GM18861 (cell line): ENCODE measurements around the gene THSD7B.

Experiments used
- ATAC-seq: cut with Tn5 transposase; IDR thresholded peaks from one replicate; pipeline ENCODE4 v1.9.1; 2021; ENCODE audit not compliant: unreplicated experiment

THSD7B gene

DNA sequence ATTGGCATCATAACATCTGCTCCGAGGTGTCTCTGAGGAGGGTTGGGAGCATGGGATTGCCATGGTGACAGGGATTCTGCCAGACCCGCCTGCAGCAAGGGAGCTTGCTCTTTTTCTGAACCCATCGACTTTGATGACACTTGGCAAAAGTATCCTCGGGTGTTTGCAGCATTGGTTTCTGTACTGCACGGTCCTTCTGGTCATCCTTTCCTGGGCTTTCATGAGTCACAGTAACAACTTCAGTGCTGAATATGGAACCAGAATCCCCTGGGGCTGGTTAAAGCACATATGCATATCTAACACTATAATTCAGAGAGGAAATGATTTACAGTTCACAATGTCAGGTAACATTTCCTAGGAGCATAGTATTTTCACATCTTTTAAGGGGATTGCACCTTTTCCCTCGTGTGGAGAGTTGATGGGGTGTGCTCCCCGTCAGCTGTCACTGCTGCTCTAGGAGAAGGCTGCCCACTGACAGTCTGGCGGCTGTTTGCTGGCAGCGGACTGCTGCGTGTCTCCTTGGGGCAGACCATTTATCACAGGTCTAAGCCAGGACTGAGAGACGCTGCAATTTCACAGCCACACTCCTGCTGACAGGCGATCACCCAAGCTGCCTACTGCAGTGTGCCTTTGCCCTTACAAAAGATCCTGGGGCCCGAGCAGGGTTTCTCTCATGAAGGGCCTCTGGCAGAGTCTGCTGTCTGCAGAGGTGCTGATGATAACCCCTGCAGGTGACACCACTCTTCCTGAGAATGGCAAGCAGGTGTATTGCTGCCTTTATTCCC is 425.3 kb downstream of the THSD7B start:
- no peak for ATAC-seq

GRCh38 chr2:137192366-137193310 is 427.3 kb downstream of the THSD7B start:
- ATAC-seq, result no peak

- ATAC-seq, result no peak
These were observed 428.1 kb downstream of the THSD7B start for GRCh38 chr2:137193401-137193800.

- ATAC-seq, result no peak
These were observed 428.8 kb downstream of the THSD7B start for GRCh38 chr2:137194111-137194510.

DNA sequence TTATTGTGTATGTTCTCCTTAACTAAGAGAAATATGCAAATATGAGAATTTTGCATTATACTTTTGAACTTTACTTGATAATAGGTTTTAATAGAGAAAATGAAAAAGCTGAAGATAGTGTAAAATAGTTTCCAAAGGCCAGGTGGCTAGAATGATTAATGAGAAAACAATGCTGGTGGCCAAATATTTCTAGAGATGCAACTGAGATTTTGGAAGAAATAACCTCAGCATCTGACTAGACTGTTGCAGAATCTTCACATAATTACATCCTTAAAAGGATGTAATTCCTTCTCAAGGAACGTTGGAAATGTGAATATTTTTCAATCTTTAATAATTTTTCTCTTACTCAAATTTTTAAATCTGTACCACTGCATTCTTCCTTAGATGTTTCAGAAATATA is 434.4 kb downstream of the THSD7B start:
- no peak for ATAC-seq

- no peak for ATAC-seq
These were observed 437.0 kb downstream of the THSD7B start for GRCh38 chr2:137202318-137202717.

DNA sequence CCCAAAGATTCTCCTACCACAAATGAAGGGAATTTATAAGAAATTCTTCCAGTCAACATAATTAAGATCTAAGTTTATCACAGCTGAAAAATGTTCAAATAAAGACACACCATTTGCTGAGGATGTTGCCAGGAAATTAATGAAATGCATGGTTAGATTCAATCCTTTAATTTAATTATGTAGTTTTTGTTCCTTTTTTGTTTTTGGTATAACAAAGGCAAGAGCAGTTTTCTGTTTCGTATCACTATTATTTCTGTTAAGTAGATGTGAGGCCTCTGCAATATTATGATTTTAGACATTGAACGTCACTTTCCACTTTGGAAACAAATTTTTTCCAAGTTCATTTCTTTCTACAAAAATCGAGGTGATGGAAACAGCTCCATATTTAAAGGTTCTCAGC is 440.0 kb downstream of the THSD7B start:
- ATAC-seq, result no peak

- ATAC-seq, result no peak
These were observed 440.7 kb downstream of the THSD7B start for GRCh38 chr2:137206069-137206468.

GRCh38 chr2:137207030-137207429 is 441.7 kb downstream of the THSD7B start:
- ATAC-seq, result no peak

GRCh38 chr2:137208431-137208891 is 443.1 kb downstream of the THSD7B start:
- ATAC-seq, result no peak

GRCh38 chr2:137210039-137210438 is 444.7 kb downstream of the THSD7B start:
- ATAC-seq, result no peak

DNA sequence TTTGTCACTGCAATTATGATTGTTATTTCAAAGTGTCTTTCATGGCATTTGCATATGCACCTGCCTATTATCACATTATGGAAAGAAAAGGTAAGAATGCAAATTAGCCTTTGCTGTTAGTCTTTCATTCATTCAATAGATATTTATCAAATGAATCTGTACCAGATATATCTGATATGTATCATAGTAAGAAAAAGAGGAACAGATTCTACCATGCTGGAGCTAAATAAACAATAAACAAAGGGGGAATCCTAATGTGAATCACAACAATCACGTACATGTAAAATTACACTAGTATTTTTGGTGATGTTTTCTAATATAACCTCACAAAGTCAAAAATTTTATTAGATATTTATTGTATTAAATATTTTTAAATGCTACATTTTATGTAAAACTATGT is 446.4 kb downstream of the THSD7B start:
- ATAC-seq, result no peak

DNA sequence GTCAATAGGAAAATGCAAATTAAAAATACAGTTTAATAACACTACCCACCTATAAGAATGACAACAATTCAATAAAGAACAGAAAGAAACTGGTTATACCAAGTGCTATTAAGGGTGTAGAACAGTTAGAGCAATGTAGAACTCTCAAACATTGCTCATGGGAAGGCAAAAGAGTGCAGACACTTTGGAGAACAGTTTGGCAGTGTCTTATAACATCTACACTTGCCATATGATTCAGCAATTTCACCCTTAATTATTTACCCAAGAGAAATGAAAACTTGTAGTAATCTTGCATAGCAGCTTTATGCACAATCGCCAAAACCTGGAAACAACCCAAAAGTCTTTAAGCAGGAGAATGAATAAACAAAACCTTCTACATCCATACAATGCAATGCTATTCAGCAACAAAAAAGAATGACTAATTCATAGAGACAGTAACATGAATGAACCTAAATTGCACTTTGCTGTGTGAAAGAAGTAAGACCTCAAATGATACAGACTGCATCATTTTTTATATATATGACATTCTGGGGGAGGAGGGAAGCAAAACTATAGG is 455.2 kb downstream of the THSD7B start:
- ATAC-seq, result no peak

- ATAC-seq, result no peak
These were observed 456.6 kb downstream of the THSD7B start for GRCh38 chr2:137221797-137222492.

- no peak for ATAC-seq
These were observed 458.4 kb downstream of the THSD7B start for GRCh38 chr2:137223722-137224121.

GRCh38 chr2:137228566-137228965 is 463.2 kb downstream of the THSD7B start:
- no peak for ATAC-seq

GRCh38 chr2:137229834-137230233 is 464.5 kb downstream of the THSD7B start:
- ATAC-seq, result no peak

DNA sequence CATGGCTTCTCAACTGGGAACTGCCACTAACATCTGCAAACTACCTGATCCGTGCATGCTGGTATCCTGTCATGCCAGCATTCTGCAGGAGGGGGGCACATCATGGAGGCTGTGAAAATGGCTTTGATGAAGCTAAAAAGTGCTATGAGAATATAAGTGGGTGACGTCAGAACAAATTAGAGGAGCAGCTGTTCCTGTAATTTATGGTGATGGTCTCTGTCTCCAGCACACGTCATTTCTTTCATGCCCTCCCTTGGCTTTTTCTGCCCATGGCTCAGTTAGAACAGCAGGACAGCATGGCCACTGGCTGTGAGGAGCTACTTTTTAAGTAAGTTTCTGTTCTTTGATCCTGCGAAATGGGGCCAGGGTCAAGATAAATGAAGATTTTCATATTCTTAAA is 466.3 kb downstream of the THSD7B start:
- ATAC-seq, result no peak

DNA sequence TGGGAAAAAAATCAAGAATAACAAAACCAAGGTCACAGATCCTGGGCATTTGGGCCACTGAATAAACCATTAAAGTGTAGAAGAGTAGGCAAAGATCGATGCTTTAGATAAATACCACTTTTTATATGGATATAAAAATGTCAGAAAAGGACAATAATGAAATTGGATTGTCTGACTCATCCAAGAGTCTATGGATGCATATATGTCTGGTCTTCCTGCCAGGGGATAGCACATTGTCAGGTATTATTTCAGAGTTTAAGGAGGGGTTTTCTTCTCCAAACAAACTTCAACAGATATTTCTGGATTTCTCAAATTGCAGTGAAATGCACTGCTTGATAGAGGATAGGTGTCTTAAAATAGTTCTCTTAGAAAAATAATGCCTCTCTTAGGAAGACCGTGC is 466.7 kb downstream of the THSD7B start:
- no peak for ATAC-seq

DNA sequence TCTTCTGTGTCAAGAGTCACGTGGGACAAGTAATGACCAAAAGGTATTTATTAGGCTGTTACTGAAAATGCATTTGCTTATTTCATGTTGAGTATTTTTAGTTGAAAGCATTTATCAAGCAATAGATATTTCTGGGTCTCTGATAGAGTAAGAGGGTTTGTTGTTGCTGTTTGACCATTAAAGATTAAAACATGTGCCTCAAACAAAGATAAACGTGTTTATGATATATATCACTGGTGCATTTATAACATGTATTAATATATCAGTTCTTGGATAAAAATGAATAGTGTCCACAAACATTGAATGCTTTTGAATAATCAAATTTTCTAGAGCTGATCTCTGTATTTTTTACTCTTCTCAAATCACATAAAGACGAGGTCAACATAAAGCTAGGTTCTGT is 467.7 kb downstream of the THSD7B start:
- ATAC-seq, result no peak

- ATAC-seq, result no peak
These were observed 471.7 kb downstream of the THSD7B start for GRCh38 chr2:137237055-137237454.
